ENCODE data around the gene GRM4.
"Not testable (repeated sequence)": the region's sequence is repeated elsewhere in the genome, so short reads cannot be mapped to it uniquely, and the experiment has no call there.

DNA sequence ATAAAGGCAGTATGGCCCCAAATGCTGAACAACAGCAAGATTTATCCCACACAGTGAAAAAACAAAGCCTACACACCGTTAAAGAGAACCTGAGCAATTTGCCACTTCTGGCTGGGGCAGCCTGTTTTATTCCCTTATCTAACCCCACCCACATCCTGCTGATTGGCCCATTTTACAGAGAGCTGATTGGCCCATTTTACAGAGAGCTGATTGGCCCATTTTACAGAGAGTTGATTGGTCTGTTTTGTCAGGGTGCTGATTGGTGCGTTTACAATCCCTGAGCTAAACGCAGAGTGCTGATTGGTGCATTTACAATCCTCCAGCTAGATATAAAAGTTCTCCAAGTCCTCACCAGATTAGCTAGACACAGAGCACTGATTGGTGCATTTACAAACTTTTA lies 129.3 kb downstream of the GRM4 start:
- TF ChIP-seq, protein P1, sequence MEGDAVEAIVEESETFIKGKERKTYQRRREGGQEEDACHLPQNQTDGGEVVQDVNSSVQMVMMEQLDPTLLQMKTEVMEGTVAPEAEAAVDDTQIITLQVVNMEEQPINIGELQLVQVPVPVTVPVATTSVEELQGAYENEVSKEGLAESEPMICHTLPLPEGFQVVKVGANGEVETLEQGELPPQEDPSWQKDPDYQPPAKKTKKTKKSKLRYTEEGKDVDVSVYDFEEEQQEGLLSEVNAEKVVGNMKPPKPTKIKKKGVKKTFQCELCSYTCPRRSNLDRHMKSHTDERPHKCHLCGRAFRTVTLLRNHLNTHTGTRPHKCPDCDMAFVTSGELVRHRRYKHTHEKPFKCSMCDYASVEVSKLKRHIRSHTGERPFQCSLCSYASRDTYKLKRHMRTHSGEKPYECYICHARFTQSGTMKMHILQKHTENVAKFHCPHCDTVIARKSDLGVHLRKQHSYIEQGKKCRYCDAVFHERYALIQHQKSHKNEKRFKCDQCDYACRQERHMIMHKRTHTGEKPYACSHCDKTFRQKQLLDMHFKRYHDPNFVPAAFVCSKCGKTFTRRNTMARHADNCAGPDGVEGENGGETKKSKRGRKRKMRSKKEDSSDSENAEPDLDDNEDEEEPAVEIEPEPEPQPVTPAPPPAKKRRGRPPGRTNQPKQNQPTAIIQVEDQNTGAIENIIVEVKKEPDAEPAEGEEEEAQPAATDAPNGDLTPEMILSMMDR (IDR thresholded peaks at IDR 0.05; ENCODE audit: low read length), result not testable (repeated sequence)
- not testable (repeated sequence) for TF ChIP-seq EZH2 (IDR thresholded peaks at IDR 0.05; ENCODE audit: borderline replicate concordance, low read length)

All from OCI-LY1 (cell line).